IMR-90 (cell line): ENCODE data around the gene PCGF3. TPM values are rescaled to one million over a fixed set of nuclear protein-coding genes. Genes with fewer than 3 reads are reported as not detected.

ENCODE experiments used
- ATAC-seq: fragments of 200-7000 bp; cut with Tn5 transposase; 2 replicates; pipeline ENCODE4 v1.9.1; 2020; ENCODE audit warnings: low read depth, mild to moderate bottlenecking, moderate library complexity
- BruUV-seq: library from RNA; stranded (reverse); fragments of 400-500 nt; replicated peaks from 2 replicates; lab custom pipeline; 2021; lab: Mats Ljungman, UMichigan
- CTCF ChIA-PET: fragments of 300-600 bp; formaldehyde crosslinking; extraction: SDS; loops from one replicate; lab custom pipeline; 2021; ENCODE audit warnings: antibody characterized with exemption; lab: Yijun Ruan, JAX
- POLR2A ChIA-PET: fragments of 300-600 bp; sonication (Branson Sonifier 250); formaldehyde crosslinking; loops from one replicate; lab custom pipeline; 2022; ENCODE audit warnings: antibody characterized with exemption; ENCODE audit not compliant: unreplicated experiment; lab: Charles Lee
- DNase-seq: peaks from one replicate; pipeline ENCODE4 v3.0.0; 2013
- H2AFZ ChIP-seq: replicated peaks from 2 replicates; pipeline ENCODE3; 2013; ENCODE audit warnings: low read length, mild to moderate bottlenecking; ENCODE audit not compliant: poor library complexity
- H2AK5ac ChIP-seq: 2 replicates; pipeline ENCODE4 v1.6.1; 2013; ENCODE audit warnings: low read depth, low read length, inconsistent platforms
- H2AK9ac ChIP-seq: replicated peaks from 2 replicates; pipeline ENCODE3; 2013; ENCODE audit warnings: mild to moderate bottlenecking, low read depth, low read length, moderate library complexity; ENCODE audit not compliant: poor library complexity
- H2BK120ac ChIP-seq: 2 replicates; pipeline ENCODE4 v1.6.1; 2013; ENCODE audit warnings: low read depth, low read length, inconsistent platforms
- H2BK15ac ChIP-seq: 3 replicates; pipeline ENCODE4 v1.6.1; 2013; ENCODE audit warnings: low read depth, low read length, inconsistent platforms
- H2BK20ac ChIP-seq: 2 replicates; pipeline ENCODE4 v1.6.1; 2013; ENCODE audit warnings: low read depth, mild to moderate bottlenecking, inconsistent platforms, low read length, moderate library complexity
- H2BK5ac ChIP-seq: 2 replicates; pipeline ENCODE4 v1.6.1; 2013; ENCODE audit warnings: mild to moderate bottlenecking, low read depth, low read length, inconsistent platforms; ENCODE audit not compliant: poor library complexity, severe bottlenecking
- H3K14ac ChIP-seq: replicated peaks from 2 replicates; pipeline ENCODE4 v1.6.1; 2013; ENCODE audit warnings: low read depth, low read length, inconsistent platforms
- H3K18ac ChIP-seq: 2 replicates; pipeline ENCODE4 v1.6.1; 2013; ENCODE audit warnings: low read depth, low read length, control low read depth
- H3K23ac ChIP-seq: 2 replicates; pipeline ENCODE4 v1.6.1; 2013; ENCODE audit warnings: low read depth, low read length, inconsistent platforms
- H3K27ac ChIP-seq: 2 replicates; pipeline ENCODE4 v1.5.1; 2013; ENCODE audit warnings: mild to moderate bottlenecking, control low read depth, low read length; ENCODE audit not compliant: insufficient read depth
- H3K27me3 ChIP-seq: 2 replicates; pipeline ENCODE4 v1.6.1; 2013; ENCODE audit warnings: low read length; ENCODE audit not compliant: control insufficient read depth, insufficient read depth
- H3K36me3 ChIP-seq: 2 replicates; pipeline ENCODE4 v1.6.1; 2013; ENCODE audit warnings: low read length, mixed read lengths; ENCODE audit not compliant: control insufficient read depth, insufficient read depth
- H3K4ac ChIP-seq: 2 replicates; pipeline ENCODE4 v1.6.1; 2013; ENCODE audit warnings: low read depth, low read length, inconsistent platforms
- H3K4me1 ChIP-seq: 2 replicates; pipeline ENCODE4 v1.6.1; 2013; ENCODE audit warnings: low read length, mixed read lengths; ENCODE audit not compliant: control insufficient read depth, insufficient read depth
- H3K4me2 ChIP-seq: 2 replicates; pipeline ENCODE4 v1.6.1; 2013; ENCODE audit warnings: low read depth, mild to moderate bottlenecking, control low read depth, low read length, moderate library complexity
- H3K4me3 ChIP-seq: 2 replicates; pipeline ENCODE4 v1.5.1; 2013; ENCODE audit warnings: low read depth, mild to moderate bottlenecking, control low read depth, low read length, moderate library complexity; ENCODE audit not compliant: insufficient read depth
- H3K56ac ChIP-seq: 2 replicates; pipeline ENCODE4 v1.6.1; 2013; ENCODE audit warnings: low read length, inconsistent platforms; ENCODE audit not compliant: insufficient read depth; ENCODE audit errors: extremely low read depth
- H3K79me1 ChIP-seq, 2 experiments: 2 replicates each; pipeline ENCODE4 v1.6.1; 2013; ENCODE audit warnings: low read length in 2 of 2, inconsistent platforms in 1 of 2, low read depth in 1 of 2
- H3K9ac ChIP-seq: 2 replicates; pipeline ENCODE4 v1.6.1; 2013; ENCODE audit warnings: low read depth, low read length, control low read depth
- H3K9me1 ChIP-seq: 2 replicates; pipeline ENCODE4 v1.6.1; 2013; ENCODE audit warnings: low read length, inconsistent platforms; ENCODE audit not compliant: insufficient read depth
- H3K9me3 ChIP-seq: 2 replicates; pipeline ENCODE4 v1.6.1; 2013; ENCODE audit warnings: low read length; ENCODE audit not compliant: control insufficient read depth, insufficient read depth
- H4K20me1 ChIP-seq: 2 replicates; pipeline ENCODE4 v1.6.1; 2013; ENCODE audit warnings: low read length, inconsistent platforms; ENCODE audit not compliant: insufficient read depth
- H4K5ac ChIP-seq: 2 replicates; pipeline ENCODE4 v1.6.1; 2013; ENCODE audit warnings: mild to moderate bottlenecking, low read depth, low read length, control low read depth
- H4K8ac ChIP-seq, 2 experiments: 2 replicates each; pipeline ENCODE4 v1.6.1; 2013; ENCODE audit warnings: low read depth in 2 of 2, low read length in 2 of 2, control low read depth in 1 of 2, inconsistent platforms in 1 of 2
- H4K91ac ChIP-seq: 2 replicates; pipeline ENCODE4 v1.6.1; 2013; ENCODE audit warnings: low read depth, low read length, inconsistent platforms; ENCODE audit not compliant: insufficient read depth
- BHLHE40 ChIP-seq: fragments of 150-350 bp; IDR thresholded peaks from 2 replicates; pipeline ENCODE4 v1.6.1; 2016; ENCODE audit warnings: mild to moderate bottlenecking, low read depth, low read length
- CTCF ChIP-seq: conservative IDR thresholded peaks from 2 replicates; pipeline ENCODE4 v1.5.1; 2012; ENCODE audit warnings: mild to moderate bottlenecking, low read depth, low read length, improper control_type of control experiment
- ELK1 ChIP-seq: fragments of 150-350 bp; IDR thresholded peaks from 2 replicates; pipeline ENCODE4 v1.6.1; 2016; ENCODE audit warnings: low read depth, mild to moderate bottlenecking, low read length, moderate library complexity, borderline replicate concordance
- FOS ChIP-seq: fragments of 150-350 bp; IDR thresholded peaks from 2 replicates; pipeline ENCODE4 v1.6.1; 2016; ENCODE audit warnings: low read depth, low read length
- MAFK ChIP-seq: IDR thresholded peaks from 2 replicates; pipeline ENCODE4 v1.6.1; 2012; ENCODE audit warnings: low read depth, low read length, improper control_type of control experiment
- MAZ ChIP-seq: IDR thresholded peaks from 2 replicates; pipeline ENCODE4 v1.6.1; 2012; ENCODE audit warnings: low read depth, mild to moderate bottlenecking, low read length, improper control_type of control experiment, moderate library complexity, borderline replicate concordance
- NFE2L2 ChIP-seq: fragments of 150-350 bp; IDR thresholded peaks from 2 replicates; pipeline ENCODE4 v1.6.1; 2016; ENCODE audit warnings: low read depth, mild to moderate bottlenecking, low read length
- RAD21 ChIP-seq: IDR thresholded peaks from 2 replicates; pipeline ENCODE4 v1.6.1; 2012; ENCODE audit warnings: low read length, improper control_type of control experiment
- RCOR1 ChIP-seq: IDR thresholded peaks from 2 replicates; pipeline ENCODE4 v1.6.1; 2012; ENCODE audit warnings: mild to moderate bottlenecking, low read length, improper control_type of control experiment; ENCODE audit not compliant: insufficient replicate concordance
- SMC3 ChIP-seq: fragments of 150-350 bp; IDR thresholded peaks from 2 replicates; pipeline ENCODE4 v1.6.1; 2016; ENCODE audit warnings: low read depth, mild to moderate bottlenecking, antibody characterized with exemption, low read length, moderate library complexity
- USF2 ChIP-seq: fragments of 150-350 bp; IDR thresholded peaks from 2 replicates; pipeline ENCODE4 v1.6.1; 2017; ENCODE audit warnings: mild to moderate bottlenecking, antibody characterized with exemption, low read length, low read depth
- WGBS, 2 experiments: methylation state at CpG; one replicate each; pipeline versions ENCODE4 v1.1.5 to v1.1.7; 2013; ENCODE audit warnings: missing lambda C conversion rate in 2 of 2; ENCODE audit not compliant: insufficient read length in 1 of 2; ENCODE audit errors: extremely low coverage in 2 of 2; 5-methylcytosine and 5-hydroxymethylcytosine counted together
- dilution Hi-C: fragments of 300-500 bp; cut with HindIII; formaldehyde crosslinking; loops from one replicate; pipeline ENCODE4 v1.14.3; 2018; ENCODE audit warnings: low sequenced_read_pairs; ENCODE audit not compliant: unreplicated experiment
- in situ Hi-C: fragments of 300-500 bp; cut with MboI; formaldehyde crosslinking; loops from 3 replicates; pipeline ENCODE4 v1.14.3; 2019; ENCODE audit warnings: low sequenced_read_pairs, inconsistent platforms, mixed read lengths
- intact Hi-C: fragments of 100-400 bp; cut with micrococcal nuclease; formaldehyde crosslinking; loops from 2 replicates; pipeline ENCODE4 v1.10.0; 2022
- polyA plus RNA-seq, 3 experiments: library from polyadenylated mRNA; depleted of rRNA; stranded (reverse); fragments of >200 nt; gene quantifications; 2 replicates each; pipeline ENCODE4 v1.2.3, GENCODE V29; 2012; ENCODE audit warnings: low replicate concordance in 1 of 3
- total RNA-seq: library from RNA; depleted of rRNA; stranded (reverse); fragments of >200 nt; gene quantifications from 2 replicates; pipeline ENCODE4 v1.2.3, GENCODE V29; 2012

PCGF3 gene
- total and polyA plus RNA-seq, 2 of the 4 experiments (the other 2 are of a cell fraction): 40.0 to 55.3 TPM

GRCh38 chr4:661881-662761, 43.5 kb upstream of the PCGF3 start:
- in situ Hi-C loops (no loop called here), intact Hi-C loops (no loop called here)
- DNase-seq: no peak

More at GRCh38 chr4:661881-662761, 43.5 kb upstream of the PCGF3 start:
- H2AFZ ChIP-seq: no peak overlapping the region
- H3K4ac ChIP-seq: no peak overlapping the region
- no peak overlapping the region for H2BK5ac ChIP-seq
- ATAC-seq: no peak
- H4K20me1 ChIP-seq: no peaks in the 10 kb centered on the region
- no peak for TF ChIP-seq ELK1
- no peak for TF ChIP-seq CTCF
- no peak for TF ChIP-seq SMC3
- no peak for TF ChIP-seq BHLHE40
- no peak for TF ChIP-seq FOS
- TF ChIP-seq NFE2L2: no peak
- no peak for TF ChIP-seq MAFK
- TF ChIP-seq RAD21: no peak
- no peak for TF ChIP-seq USF2
- no peak for TF ChIP-seq MAZ
- no peak for TF ChIP-seq RCOR1
- no peak overlapping the region for H3K18ac ChIP-seq
- no peak overlapping the region for H3K9ac ChIP-seq
- no peak overlapping the region for H3K4me3 ChIP-seq
- no TSS peak for BruUV-seq
- ChIA-PET CTCF (no interaction called here), POLR2A (interaction anchor here (0.6 kb wide), 1 partner anchor 66 kb away, joined by 7 read pairs; no protein-coding TSS in a partner anchor)
- H2AK5ac ChIP-seq: no peak overlapping the region
- no peaks in the 10 kb centered on the region for H3K9me1 ChIP-seq
- H4K5ac ChIP-seq: no peak overlapping the region
- no peak overlapping the region for H3K56ac ChIP-seq
- no peak overlapping the region for H2BK15ac ChIP-seq
- no peak overlapping the region for H3K14ac ChIP-seq
- H2BK20ac ChIP-seq: no peak overlapping the region
- H4K91ac ChIP-seq: no peak overlapping the region
- no peaks in the 10 kb centered on the region for H3K79me1 ChIP-seq
- H3K27ac ChIP-seq: no peak overlapping the region
- dilution Hi-C loops: no loop called here
- H3K23ac ChIP-seq: no peak overlapping the region
- no peak overlapping the region for H2AK9ac ChIP-seq
- H3K4me1 ChIP-seq: no peaks in the 10 kb centered on the region
- no peak overlapping the region for H4K8ac ChIP-seq
- WGBS, 2 experiments: 97% methylated on average over 19 of the region's 42 CpGs; no CpG with 5 or more reads in 1 of the 2 experiments
- H3K4me2 ChIP-seq: no peak overlapping the region
- H3K9me3 ChIP-seq: peaks cover 11% of the 10 kb centered on the region
- H2BK120ac ChIP-seq: no peak overlapping the region
- no peaks in the 10 kb centered on the region for H3K36me3 ChIP-seq
- peaks cover 4% of the 10 kb centered on the region; the same call in 1 of the 2 replicates for H3K27me3 ChIP-seq
